Vagina (tissue), 2 donors: ENCODE results near the gene H1-8. TPM values are rescaled to one million over a fixed set of nuclear protein-coding genes. Genes with fewer than 3 reads are reported as not detected.

ENCODE experiments used
- DNase-seq, 2 donors: peaks; one replicate each; pipeline ENCODE4 v3.0.0-alpha.2; 2017; ENCODE audit errors: extremely low spot score in 2 of 2
- H3K27ac ChIP-seq: fragments of 200-600 bp; sonication (generic); one replicate; pipeline ENCODE4 v1.5.1; 2019
- H3K27me3 ChIP-seq: fragments of 200-600 bp; sonication (generic); one replicate; pipeline ENCODE4 v1.5.1; 2019
- H3K36me3 ChIP-seq, 2 donors: fragments of 200-600 bp; sonication (generic); one replicate each; pipeline ENCODE4 v1.5.1; 2017 to 2019
- H3K4me1 ChIP-seq: fragments of 200-600 bp; sonication (generic); one replicate; pipeline ENCODE4 v1.5.1; 2019
- H3K4me3 ChIP-seq, 2 donors: fragments of 200-600 bp; sonication (generic); 1 replicate in 1 of 2; 2 replicates in 1 of 2; pipeline ENCODE4 v1.5.1; 2016 to 2019
- H3K9me3 ChIP-seq: fragments of 200-600 bp; sonication (generic); one replicate; pipeline ENCODE4 v1.5.1; 2019
- CTCF ChIP-seq, 3 experiments: fragments of 450-650 bp in 2 of 3; fragments of 200-600 bp in 1 of 3; sonication (generic) in 1 of 3; IDR thresholded peaks; one replicate each; pipeline ENCODE4 v1.5.1; 2017 to 2019; ENCODE audit warnings: antibody characterized with exemption in 3 of 3, mild to moderate bottlenecking in 2 of 3, moderate library complexity in 2 of 3
- POLR2A ChIP-seq, 2 donors: fragments of 450-650 bp; IDR thresholded peaks; one replicate each; pipeline ENCODE4 v1.6.1; 2017; ENCODE audit warnings: antibody characterized with exemption in 2 of 2, mild to moderate bottlenecking in 2 of 2, moderate library complexity in 2 of 2
- POLR2AphosphoS5 ChIP-seq, 2 donors: sonication (generic); formaldehyde crosslinking; IDR thresholded peaks; one replicate each; pipeline ENCODE4 v1.9.0; 2017; ENCODE audit warnings: antibody characterized with exemption in 2 of 2, mild to moderate bottlenecking in 2 of 2, low read depth in 1 of 2; ENCODE audit not compliant: insufficient read depth in 1 of 2
- intact Hi-C: fragments of 100-400 bp; cut with DNase I; formaldehyde crosslinking; loops from one replicate; pipeline ENCODE4 v1.15.1; 2023
- total RNA-seq: library from RNA; depleted of rRNA; stranded (reverse); fragments of >200 nt; gene quantifications from one replicate; pipeline ENCODE4 v1.2.3, GENCODE V29; 2016

The H1-8 gene
- total RNA-seq, 1 donor from 2014 or later = not detected

- no peak for DNase-seq
- Histone ChIP-seq H3K27me3 (no peaks in the 10 kb centered on the region), H3K9me3 (no peaks in the 10 kb centered on the region), H3K36me3 (peaks cover 0 to 38% of the 10 kb centered on the region in 2 donors), H3K27ac (peak overlapping the region; percentile 85), H3K4me1 (peaks cover 99% of the 10 kb centered on the region), H3K4me3 (peak overlapping the region in 1 of 2 donors; percentile 8)
- TF ChIP-seq POLR2AphosphoS5 (IDR thresholded peaks at IDR 0.05; ENCODE audit: insufficient read depth in 1 of 2, low read depth in 1 of 2) = peak in 1 of 2 donors; percentile 9
- no peak for TF ChIP-seq CTCF (IDR thresholded peaks at IDR 0.05)
- intact Hi-C loops = loop anchor here (2.0 kb wide), 1 partner anchor 44 kb away; no protein-coding TSS in a partner anchor
Observed at GRCh38 chr3:129560269-129560787, 17.4 kb downstream of the H1-8 start.

GRCh38 chr3:129560911-129561594 is 18.1 kb downstream of the H1-8 start:
- Histone ChIP-seq H3K4me3 (peak overlapping the region in 1 of 2 donors; percentile 8), H3K27me3 (no peaks in the 10 kb centered on the region), H3K27ac (peak overlapping the region; percentile 85), H3K4me1 (peaks cover 99% of the 10 kb centered on the region), H3K36me3 (peaks cover 0 to 39% of the 10 kb centered on the region in 2 donors), H3K9me3 (no peaks in the 10 kb centered on the region)
- TF ChIP-seq CTCF (IDR thresholded peaks at IDR 0.05) (no peak), POLR2A (IDR thresholded peaks at IDR 0.05) (no peak), POLR2AphosphoS5 (IDR thresholded peaks at IDR 0.05; ENCODE audit: insufficient read depth in 1 of 2, low read depth in 1 of 2) (peak; percentile 44 to 87)
- intact Hi-C loops = loop anchor here (2.0 kb wide), 1 partner anchor 44 kb away; no protein-coding TSS in a partner anchor
- no peak for DNase-seq

- no peak for DNase-seq
- H3K4me1 ChIP-seq = peaks cover 99% of the 10 kb centered on the region
- intact Hi-C loops = loop anchor here (2.0 kb wide), 1 partner anchor 43 kb away; no protein-coding TSS in a partner anchor
- H3K27me3 ChIP-seq = no peaks in the 10 kb centered on the region
- no peak overlapping the region for H3K4me3 ChIP-seq
- no peak for TF ChIP-seq POLR2AphosphoS5 (IDR thresholded peaks at IDR 0.05; ENCODE audit: insufficient read depth in 1 of 2, low read depth in 1 of 2)
- TF ChIP-seq CTCF (IDR thresholded peaks at IDR 0.05) = no peak
- no peak for TF ChIP-seq POLR2A (IDR thresholded peaks at IDR 0.05)
- no peaks in the 10 kb centered on the region for H3K9me3 ChIP-seq
- H3K27ac ChIP-seq = peak overlapping the region; percentile 85
- H3K36me3 ChIP-seq = peaks cover 0 to 32% of the 10 kb centered on the region in 2 donors
Observed at GRCh38 chr3:129561619-129562248, 18.8 kb downstream of the H1-8 start.

GRCh38 chr3:129562803-129563202 is 19.8 kb downstream of the H1-8 start:
- Histone ChIP-seq H3K4me3 (no peak overlapping the region), H3K9me3 (no peaks in the 10 kb centered on the region), H3K27me3 (no peaks in the 10 kb centered on the region), H3K4me1 (peaks cover 99% of the 10 kb centered on the region), H3K36me3 (peaks cover 0 to 31% of the 10 kb centered on the region in 2 donors), H3K27ac (peak overlapping the region; percentile 84)
- intact Hi-C loops = no loop called here
- TF ChIP-seq POLR2A (IDR thresholded peaks at IDR 0.05) (no peak), CTCF (IDR thresholded peaks at IDR 0.05) (no peak), POLR2AphosphoS5 (IDR thresholded peaks at IDR 0.05; ENCODE audit: insufficient read depth in 1 of 2, low read depth in 1 of 2) (no peak)
- no peak for DNase-seq
